ENCODE data around the gene RASD1.

RASD1 gene

DNA sequence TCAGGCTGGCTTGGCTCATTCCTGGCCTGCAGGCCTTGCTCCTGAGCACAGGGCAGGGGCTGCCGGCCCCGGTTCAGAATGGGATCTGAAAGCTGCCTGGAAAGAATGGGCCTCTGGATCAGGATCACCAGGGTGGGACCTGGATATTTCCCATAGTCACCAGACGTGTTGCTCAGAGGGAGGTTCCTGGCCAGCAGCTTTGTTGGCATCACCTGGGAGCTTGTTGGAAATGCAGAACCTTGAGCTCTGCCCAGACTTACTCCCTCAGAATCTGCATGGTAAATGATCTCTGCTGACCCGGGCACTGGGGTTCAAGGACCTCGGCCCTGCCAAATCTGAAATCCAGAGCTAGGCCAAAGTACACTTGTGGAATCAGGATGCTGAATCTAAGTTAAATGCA, 48.9 kb downstream of the RASD1 start:
- in situ Hi-C loops (cut with HindIII; ENCODE audit: low sequenced_read_pairs) = no loop called here

DNA sequence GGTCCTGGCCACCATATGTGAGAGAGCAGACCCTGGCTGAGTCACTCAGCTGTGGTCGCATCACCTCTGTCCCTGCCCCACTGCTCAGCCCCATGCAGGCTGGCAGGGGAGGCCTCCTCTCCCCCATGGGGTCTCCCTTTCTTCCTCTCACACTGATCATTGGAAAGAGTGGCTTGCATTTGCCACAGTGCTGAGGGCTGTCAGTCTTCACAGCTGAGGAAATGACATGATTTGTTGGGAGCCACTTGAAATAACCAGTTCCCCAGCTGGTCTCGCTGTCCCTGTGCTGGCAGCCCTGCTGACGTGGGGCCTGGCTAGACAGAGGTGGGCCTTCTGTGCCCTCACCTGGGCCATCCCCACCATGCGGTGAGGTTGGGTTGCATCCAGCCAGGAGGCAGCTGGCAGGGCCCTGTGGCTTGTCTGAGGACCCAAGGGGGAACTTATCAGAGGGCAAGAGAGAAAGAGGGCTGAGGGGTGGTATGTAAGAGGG, 49.5 kb downstream of the RASD1 start:
- in situ Hi-C loops (cut with HindIII; ENCODE audit: low sequenced_read_pairs) = no loop called here

DNA sequence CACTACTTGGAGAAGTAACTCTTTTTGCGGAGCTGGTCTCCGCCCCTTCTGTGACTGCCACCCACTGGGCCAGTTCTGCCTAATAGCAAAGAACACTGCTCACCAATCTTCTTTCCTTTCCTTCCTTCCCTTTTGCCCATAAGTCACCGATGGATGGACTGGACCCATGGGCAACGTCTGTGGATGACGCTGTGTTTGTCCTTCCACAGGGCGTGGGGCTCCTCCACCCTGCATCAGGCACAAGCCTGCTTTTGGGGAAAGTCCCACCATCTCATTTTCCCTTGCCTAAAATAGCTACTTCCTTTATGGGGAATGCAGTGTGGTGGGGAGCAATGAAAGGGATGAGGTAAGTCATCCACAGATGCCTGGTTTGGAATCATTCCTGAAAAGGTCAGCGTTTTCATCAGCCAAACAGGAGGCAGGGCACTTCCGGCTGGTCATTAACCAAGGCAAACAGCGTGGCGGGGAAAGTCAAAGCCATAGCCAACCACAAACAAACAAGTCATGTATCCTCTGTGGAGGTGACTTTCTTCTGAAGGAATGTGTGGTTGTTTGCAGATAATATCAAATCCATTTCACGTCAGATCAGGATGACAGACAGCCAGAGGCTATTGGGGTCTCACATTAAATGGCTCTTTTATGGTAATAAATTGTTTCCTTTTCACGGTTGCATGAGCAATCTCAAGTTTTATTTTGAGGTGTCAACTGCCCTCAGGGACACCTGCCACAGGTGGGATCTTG, 50.1 kb downstream of the RASD1 start:
- in situ Hi-C loops (cut with HindIII; ENCODE audit: low sequenced_read_pairs) = no loop called here

DNA sequence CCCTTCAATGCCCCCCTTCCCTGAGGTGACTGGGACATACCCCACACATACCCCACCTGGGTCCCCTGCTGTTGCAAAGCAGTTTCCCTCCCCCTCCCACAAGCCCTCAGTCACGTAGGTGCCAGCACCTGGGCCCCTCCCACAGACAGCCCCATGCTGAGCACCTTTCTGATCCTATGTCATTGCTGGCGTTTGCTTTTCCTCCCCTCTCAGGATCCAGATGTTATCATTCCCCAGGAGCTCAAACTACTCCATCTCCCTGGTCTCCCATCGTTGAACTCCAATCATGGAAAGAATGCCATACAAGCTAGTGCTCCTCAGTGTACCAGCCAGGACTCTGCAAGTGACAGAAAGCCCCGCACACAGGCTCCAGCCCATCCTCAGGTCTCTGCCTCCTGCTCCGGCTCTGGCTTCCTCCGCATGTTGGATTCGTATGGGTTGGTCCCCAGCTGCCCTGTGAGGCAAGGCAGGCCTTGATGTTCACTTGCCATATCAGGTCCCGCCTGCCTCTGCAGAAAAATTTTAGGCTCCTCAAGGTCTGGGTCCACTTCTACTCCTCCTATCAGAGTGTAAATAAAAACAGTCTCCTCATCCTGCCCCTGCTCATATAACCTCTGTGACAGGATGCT, 50.8 kb downstream of the RASD1 start:
- in situ Hi-C loops (cut with HindIII; ENCODE audit: low sequenced_read_pairs) = no loop called here

Data from DLD1 (cell line).